TTC549 (cell line): Measurements from ENCODE around the gene NKTR.

Experiments used
- FAIRE-seq: peaks from 2 replicates; lab custom pipeline; 2012; peaks lifted over from hg19 to GRCh38; lab: Jason Lieb, UNC

The NKTR gene

GRCh38 chr3:42682301-42683070, 82.0 kb downstream of the NKTR start:
- FAIRE-seq: no peak

GRCh38 chr3:42683875-42684598, 83.6 kb downstream of the NKTR start:
- no peak for FAIRE-seq

GRCh38 chr3:42684632-42685362, 84.3 kb downstream of the NKTR start:
- no peak for FAIRE-seq

- no peak for FAIRE-seq
These were observed 84.9 kb downstream of the NKTR start, which contains the start of gene KLHL40 for GRCh38 chr3:42685363-42685881. Gene KLHL40 (plus strand): TSS chr3:42685537. CDS start chr3:42685619, 82 bp downstream.

- FAIRE-seq: no peak
These were observed 85.7 kb downstream of the NKTR start for GRCh38 chr3:42685891-42686820.

- FAIRE-seq: no peak
These were observed 86.6 kb downstream of the NKTR start for GRCh38 chr3:42686832-42687650.

GRCh38 chr3:42688016-42688415, 87.5 kb downstream of the NKTR start:
- no peak for FAIRE-seq

- no peak for FAIRE-seq
These were observed 88.3 kb downstream of the NKTR start for GRCh38 chr3:42688487-42689420.

GRCh38 chr3:42689421-42690014, 89.0 kb downstream of the NKTR start:
- no peak for FAIRE-seq

GRCh38 chr3:42690191-42690590, 89.7 kb downstream of the NKTR start:
- no peak for FAIRE-seq

GRCh38 chr3:42690766-42691680, 90.5 kb downstream of the NKTR start:
- FAIRE-seq: no peak

- no peak for FAIRE-seq
These were observed 91.6 kb downstream of the NKTR start for GRCh38 chr3:42691816-42692666.

- FAIRE-seq: no peak
These were observed 92.4 kb downstream of the NKTR start for GRCh38 chr3:42692667-42693529.

- FAIRE-seq: no peak
These were observed 93.0 kb downstream of the NKTR start for GRCh38 chr3:42693530-42693930.

GRCh38 chr3:42694366-42694765, 93.9 kb downstream of the NKTR start:
- FAIRE-seq: no peak
